NCI-H2227 (cell line): ENCODE data around the gene PDZD2.
"Not testable (repeated sequence)": the region's sequence is repeated elsewhere in the genome, so short reads cannot be mapped to it uniquely, and the experiment has no call there.

Source experiments
- DNase-seq: peaks from one replicate; lab custom pipeline; 2025; ENCODE audit not compliant: unreplicated experiment; lab: John Stamatoyannopoulos, UW

The PDZD2 gene

DNA sequence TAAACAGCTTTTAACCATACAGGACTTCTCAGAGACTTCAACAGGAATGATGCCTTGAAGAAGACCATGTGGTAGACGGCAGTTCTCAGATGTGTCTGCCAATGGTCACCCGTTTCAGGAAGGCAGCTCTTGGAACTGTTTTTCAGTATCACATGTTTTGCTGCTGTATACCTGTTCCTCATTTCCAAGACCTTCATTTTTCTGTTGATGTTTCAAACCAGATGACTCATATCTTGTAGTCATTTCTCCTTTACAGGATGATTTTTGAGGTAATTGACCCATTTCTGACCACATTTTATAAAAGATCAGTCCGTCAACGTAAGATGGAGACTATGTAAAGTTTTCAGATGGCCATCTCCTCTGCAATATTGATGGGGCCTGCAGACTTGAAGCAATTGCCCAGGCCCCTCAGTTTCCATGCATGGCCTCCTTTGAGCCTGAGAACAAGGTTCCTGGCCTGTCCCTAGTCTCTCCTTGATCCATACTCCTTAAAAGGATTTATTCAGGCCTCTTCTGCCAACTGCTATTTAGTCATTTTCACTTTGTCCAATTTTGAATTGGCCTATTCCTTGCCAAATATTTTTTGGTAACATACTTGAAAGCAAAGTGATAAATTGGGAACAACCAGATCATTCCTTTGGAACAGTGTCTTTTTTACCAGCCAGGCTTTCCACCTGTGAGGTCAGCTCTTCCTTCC is 128.6 kb downstream of the PDZD2 start:
- DNase-seq = no peak

DNA sequence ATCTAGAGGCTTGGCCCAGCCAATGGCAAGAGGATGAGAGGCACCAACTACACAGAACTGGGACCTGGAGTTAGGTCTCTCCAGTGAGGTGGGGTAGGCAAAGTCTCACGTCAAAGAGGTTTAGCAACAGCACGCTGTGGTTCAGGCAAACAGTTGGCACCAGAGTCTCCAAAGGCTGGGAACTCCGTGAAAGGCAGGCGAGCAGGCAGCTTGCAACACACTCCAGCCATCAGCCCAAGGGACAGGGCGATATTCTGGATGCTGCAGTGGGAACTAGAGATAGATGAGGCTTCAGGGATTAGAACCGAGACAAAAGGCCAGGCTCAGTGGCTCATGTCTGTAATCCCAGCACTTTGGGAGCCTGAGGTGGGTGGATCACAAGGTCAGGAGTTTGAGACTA is 129.1 kb downstream of the PDZD2 start:
- no peak for DNase-seq

DNA sequence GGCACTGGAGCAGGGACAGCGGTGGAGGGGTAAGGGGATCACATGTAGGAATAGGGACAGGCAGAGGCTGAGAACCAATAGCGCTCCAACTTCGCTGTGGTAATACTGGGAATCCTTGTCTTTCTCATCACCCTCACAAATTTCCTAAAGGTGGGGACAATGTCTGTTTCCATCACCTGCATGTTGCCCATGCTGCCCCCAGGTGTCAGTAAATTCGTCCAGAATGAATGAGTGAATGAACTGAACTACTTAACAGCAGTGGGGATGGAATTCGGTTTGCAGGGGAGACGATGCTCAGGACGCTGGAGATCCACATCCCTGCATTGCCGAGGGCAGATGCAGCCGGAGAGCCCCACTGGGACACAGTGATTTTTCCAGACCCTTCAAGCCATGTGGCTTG is 129.9 kb downstream of the PDZD2 start:
- DNase-seq = no peak

DNA sequence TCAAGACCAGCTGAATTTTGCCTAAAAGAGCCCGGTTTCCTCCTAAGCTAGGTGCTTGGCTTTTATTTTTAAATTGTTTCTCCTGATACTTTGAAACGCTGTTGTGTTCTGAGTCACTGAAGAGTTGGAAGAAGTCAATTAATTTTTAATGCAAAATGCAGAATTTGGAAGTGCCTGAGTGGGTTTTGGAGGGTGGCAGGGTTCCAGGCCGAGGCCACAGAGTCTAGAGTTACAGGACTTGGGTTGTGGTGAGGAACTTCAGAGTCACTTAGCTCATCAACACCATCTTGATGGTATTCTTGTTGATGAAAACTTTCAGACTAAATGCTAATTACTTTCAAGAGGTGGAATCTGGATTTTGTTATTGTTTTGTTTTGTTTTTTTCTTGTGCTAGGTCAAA is 130.6 kb downstream of the PDZD2 start:
- no peak for DNase-seq

DNA sequence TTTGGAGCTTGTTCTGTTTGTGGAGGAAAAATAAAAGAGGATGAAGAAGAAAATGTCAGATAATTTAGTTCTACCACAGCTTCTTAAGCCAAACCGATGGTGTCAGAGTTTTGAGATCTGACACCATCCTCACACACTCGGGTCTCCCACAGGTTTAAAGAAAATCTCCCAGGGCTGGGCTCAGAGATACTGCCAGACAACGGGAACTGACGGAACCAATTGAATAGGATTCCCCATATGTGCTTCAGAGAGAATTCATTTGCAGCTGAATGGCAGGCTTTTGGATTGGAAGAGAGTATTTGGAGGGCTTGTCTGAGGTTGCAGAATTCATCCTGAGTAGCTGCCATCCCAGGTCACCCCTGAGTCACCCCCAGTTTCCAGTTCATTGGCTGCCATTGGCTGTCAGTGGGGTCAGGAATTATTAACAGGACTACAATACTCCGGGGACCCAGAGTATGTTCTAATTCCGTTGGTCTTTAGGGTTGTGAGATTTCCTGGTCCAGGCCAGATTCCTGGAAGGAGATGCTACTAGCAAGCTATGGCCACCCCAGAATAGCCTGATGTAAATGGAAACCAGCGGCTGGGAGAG is 131.3 kb downstream of the PDZD2 start:
- DNase-seq = no peak

DNA sequence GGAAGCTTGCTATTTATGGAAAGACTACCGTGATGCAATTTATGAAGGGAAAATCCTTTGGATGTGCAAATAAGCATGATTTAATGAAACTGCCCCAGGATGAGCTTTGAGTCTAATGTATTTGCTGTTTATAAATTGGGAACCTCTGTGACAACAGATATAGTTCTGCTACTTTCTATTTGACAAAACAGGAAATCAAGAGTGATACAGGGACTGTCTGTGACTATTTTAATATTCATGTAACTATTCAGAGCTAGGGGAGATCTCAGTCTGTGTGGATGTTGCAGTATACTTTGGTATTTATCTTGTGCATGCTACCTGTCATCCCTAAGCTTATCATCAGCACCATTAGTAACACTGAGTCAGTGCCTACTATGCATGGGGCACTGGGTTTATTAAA is 132.1 kb downstream of the PDZD2 start:
- DNase-seq = no peak

DNA sequence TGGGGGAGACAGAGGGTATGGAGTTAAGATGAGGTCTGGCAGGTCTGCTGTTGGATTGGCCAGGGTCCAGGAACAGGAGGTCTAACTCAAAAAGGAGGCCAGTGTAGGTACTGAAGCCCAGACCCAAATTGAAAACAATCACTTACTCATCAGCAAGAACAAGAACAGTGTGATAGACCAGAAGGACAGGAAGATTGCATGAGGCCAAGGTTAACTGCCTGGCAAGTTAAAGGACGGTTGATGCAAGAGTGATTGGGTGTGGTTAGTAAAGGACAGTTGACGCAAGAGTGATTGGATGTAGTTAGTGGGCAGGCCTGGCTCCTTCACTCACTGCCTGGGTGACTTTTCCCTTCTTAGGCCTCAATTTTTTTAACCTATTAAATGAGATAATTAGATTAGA is 132.6 kb downstream of the PDZD2 start:
- no peak for DNase-seq

DNA sequence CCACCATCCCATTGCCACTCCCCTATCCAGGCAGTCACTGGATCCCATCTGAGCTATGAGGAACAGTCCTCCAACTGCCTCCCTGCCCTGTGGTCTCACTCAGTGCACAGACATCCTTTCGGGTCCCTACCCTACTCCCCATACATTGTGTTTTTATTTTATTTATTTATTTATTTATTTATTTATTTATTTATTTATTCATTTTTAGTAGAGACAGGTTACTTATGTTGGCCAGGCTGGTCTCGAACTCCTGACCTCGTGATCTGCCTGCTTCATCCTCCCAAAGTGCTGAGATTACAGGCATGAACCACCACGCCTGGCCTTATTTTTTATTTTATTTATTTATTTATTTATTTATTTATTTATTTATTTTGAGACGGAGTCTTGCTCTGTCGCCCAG is 137.4 kb downstream of the PDZD2 start:
- DNase-seq = not testable (repeated sequence)

DNA sequence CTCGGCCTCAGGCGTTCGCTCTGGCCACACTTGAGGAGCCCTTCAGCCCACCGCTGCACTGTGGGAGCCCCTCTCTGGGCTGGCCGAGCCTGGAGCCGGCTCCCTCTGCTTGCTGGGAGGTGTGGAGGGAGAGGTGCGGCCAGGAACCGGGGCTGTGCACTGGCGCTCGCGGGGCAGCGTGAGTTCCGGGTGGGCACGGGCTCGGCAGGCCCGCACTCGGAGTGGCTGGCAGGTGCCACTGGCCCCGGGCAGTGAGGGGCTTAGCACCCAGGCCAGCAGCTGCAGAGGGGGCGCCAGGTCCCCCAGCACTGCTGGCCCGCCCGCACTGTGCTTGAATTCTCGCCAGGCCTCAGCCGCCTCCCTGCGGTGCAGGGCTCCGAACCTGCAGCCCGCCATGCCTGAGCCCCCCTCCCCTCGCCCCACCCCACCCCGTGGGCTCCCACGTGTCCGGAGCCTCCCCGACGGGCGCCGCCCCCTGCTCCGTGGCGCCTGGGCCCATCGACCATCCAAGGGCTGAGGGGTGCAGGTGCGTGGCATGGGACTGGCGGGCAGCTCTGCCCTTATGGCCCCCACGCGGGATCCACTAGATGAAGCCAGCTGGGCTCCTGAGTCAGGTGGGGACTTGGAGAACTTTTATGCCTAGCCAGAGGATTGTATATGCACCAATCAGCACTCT is 138.2 kb downstream of the PDZD2 start:
- no peak for DNase-seq

DNA sequence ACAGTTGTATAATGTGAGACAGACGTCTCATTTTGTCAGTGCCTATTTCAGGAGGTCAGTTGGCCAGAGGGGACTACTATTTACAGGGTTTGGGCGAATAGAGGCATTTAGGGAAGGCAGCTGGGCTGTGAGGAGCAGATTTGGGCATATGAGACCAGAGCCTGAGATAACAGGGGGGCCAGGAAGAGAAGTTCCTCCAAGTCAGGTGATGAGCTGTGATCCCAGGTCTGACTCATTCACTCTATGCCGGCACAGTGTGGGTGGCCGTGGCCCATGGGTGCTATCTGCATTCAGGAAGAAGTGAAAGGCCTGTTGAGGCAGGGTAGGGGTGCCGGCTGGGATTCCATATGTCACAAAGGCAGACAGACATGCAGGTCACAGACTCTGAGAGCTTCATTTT is 142.8 kb downstream of the PDZD2 start:
- DNase-seq = no peak

DNA sequence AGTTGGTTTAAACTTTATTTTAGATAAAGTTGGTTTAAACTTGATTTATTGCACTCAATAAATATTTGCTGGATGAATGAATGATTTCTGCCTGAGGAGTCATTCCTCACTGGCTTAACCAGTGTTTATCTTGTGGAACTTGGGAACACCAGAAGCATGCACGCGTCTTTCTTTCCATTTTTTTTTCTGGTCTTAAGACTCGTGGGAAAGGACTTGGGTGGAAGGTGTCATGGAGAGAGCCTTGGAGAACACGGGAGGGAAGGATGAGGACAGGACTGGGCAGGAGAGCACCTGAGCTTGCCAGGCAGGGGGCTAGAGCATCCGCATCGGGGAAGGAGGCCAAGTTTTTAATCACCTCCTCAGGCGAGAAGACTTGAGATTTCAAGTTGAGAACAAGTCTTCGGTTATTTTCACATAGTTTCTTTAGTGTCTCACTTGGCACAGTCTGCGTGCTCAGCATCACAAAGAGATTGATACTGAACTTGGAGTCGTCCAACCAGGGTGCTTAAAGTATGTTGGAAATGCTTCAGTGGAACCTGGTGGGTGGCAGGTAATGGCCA is 144.2 kb downstream of the PDZD2 start:
- no peak for DNase-seq

DNA sequence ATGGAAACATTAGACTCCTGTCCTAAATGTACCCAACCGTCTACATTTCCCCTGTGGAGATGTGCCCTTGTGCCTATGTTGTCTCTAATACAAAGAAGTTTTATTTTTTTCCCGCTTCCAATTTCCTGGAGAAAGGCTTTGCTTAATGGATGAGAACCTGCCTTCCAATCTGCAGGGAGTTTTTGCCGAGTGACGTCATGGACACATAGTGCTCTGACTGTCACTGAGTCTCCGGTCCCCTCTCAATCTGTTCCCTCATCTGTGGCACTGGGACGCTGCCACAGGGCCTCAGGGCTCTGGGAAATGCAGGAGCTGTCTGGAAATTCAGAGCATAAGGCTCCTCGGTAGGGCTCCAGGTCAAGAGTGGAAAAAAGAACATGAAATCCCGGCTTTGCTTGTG is 144.8 kb downstream of the PDZD2 start:
- DNase-seq = no peak

DNA sequence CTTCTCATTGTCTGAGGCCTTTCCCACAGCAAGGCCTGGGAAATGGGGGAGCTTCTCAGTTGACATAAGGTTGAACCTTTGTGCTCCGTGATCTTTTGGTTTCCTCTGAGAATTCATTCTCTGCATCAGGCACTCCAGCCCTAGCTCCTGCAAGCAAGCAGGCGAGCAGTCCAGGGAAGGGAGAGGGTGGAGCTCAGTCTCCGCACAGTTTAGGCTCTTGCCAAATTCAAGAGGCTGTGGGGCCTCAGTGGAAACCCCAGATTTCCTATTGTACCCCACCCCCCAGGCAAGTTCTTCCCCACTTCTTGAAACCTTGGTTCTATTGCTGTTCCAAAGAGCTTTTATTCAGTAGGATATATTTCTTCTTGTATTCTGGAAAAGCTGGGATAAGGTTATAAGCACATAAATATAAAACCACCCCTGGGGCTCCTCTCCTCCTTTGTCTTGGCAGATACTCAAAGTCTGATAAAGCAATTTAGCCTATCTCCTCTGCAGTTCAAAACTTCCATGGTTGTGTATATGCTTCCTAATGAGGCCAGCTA is 147.2 kb downstream of the PDZD2 start:
- DNase-seq = no peak

DNA sequence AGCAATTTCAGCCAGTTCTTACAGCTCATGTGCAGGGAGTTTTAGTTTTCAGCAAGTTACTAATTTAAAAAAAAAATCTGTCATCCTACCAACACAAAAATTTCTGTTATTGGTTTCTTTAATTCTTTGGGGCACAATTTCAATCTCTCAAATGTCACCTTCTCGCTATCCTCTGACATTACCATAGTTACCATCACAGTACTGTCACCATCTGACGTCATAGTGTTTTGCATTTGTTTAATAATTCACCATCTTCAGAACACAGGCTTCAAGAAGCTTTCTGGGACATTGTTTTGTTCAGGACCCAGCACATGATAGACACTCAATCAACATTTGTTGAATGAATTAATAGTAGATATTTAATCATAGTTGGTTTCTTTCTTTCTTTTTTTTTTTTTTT is 155.1 kb downstream of the PDZD2 start:
- no peak for DNase-seq

DNA sequence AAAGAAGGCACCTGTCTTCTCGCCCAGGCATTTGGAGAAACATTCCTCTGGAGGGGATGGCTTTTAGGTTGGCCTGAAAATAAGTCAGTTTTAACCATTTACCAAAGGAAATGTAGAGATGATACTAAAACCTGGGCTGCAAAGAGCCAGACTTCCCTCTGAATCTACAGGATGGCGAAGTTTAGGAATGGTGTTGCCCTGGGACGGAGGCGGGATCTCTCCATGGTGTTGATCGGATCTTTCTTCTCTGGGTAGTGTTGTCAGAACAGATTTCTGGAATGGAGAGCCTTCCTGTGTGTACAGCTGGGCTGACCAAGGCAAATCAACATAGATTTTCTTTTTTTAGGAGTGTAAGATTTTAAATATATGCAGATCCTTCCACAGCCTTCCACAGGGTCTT is 159.2 kb downstream of the PDZD2 start:
- no peak for DNase-seq

DNA sequence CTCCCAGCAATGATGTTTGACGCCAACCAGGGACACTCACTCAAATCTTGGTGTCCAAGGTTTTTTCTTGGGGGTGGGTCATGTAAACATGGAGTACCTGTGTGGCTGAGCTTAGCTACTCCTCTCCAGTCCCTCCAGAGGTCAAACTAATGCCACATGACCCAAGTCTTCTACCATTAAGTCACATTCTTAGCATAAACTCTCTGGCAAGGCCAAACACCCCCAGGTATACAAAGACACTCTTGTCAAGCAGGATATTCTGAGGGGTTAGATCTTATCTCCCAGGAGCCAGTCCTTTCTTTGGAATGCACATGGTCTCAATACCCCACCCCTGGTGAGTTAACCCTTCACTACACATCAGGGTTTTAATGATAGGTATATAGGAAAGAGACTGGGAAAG is 161.4 kb downstream of the PDZD2 start:
- DNase-seq = no peak

DNA sequence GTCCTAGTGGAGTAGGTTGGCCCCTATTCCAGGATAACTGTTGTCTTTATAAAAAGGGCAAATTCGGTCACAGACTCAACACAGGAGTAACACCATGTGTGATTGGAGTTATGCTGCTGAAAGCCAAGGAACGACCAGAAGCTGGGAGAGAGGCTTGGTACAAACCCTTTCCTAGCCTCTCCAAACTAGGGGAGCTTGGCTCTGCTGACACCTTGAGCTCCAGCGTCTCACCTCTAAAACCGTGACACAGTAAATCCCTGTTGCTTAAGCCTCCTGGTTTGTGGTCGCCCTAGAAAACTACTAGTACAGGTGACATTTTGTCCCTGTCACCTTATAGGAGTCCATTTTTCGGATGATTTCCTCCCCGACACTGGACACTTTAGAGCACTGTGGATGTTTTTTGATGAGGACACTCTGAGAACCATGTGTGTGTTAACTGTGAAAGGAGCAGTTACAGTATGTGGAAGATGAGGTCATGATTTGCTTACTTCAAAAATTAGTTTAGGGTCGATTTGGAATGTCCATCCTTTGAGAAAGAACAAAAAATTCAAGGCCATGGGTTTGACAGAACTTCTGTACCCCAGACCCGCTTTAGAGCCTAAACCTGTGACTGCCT is 167.0 kb downstream of the PDZD2 start:
- no peak for DNase-seq

DNA sequence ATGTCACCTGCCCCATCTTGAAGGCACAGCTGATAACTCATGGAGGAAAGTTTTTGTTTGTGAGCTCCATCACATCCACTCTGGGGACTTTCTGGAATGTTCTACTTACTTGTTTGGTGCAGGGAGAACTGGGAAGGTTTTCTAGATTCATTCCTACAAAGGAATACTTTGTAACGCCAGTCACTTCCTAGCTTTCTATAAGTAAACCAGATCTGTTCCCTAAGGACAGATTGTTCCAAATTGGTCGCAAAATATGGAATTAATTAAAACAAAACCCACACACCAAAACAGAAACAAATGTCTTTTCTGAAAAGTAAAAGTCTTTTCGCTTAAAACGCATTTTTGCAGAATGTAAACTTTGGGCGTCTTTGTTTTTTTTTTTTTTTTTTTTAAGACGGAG is 167.6 kb downstream of the PDZD2 start:
- DNase-seq = no peak

DNA sequence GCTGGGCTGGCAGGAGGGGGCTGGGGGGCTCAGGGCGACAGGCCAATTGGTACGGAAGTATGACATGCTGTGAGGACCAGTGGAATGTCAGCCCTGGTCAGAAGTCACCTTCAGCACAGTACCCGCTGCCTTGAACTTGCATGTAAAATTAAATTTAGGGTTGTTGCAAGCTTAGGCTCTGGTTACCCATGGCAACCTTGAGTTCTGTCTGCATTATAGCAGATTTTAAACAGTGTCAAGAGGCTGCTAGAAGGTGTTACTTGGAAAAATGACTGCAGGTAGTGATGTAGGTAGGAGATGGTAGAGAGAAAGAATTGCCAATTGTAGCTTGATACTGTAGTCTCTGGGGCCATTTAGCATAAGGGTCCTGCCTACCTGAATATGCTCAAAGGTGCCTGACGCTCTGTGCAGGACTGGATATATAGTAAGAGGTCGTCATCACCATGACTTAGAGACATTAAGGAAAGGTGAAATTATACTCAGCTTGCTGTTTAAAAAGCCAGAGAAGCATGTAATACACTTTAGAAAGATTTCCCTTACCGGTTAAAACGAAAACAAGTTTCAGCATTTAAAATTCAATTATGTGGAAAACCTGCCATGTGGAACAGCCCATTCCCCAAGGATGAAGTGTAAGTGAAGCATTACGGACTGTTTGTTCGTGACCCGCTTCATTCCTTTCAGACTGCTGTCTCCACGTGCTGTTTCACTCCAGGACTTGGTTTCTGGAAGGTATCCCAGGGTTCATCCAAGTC is 169.0 kb downstream of the PDZD2 start:
- no peak for DNase-seq

DNA sequence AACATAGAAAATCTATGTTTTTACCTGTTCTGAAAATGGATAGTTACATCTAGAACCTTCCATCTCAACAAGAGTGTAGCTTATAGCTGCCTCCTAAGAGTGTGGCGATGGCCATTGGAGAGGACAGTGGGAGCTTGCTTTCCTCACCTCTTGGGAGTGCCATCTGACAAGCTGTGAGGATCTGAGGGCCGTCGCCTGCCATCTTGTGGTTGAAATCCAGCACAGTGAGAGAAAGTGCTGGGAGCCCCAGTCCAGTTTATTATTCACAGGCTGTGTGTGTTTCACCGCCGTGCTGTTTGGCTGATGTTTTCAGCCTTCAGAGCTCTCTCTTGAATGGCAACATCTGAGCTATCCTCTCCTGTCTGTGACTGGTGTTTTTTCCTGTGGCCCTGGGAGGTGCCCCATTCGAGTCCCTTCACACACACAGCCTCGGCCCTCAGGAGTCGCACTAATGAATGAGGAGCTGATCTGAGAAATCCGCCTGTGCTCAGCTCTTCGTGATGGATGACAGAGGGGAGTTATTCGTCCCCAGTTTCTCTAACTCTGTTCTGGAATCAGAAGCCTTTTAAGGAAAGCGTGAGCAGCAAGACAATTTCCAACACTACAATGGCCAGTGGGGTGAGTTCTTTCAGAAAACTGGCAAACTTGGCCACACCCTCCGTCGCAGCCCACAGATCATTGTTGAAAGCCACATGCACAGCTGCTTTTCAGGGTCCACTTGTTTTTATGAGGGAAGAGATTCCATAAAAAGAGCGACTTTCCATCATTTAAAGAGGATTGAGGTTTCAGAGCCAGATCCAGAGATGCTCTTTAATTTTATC is 170.3 kb downstream of the PDZD2 start:
- DNase-seq = peak; percentile 87
